A673 (cell line): ENCODE results near the gene SLC15A3. TPM values are rescaled to one million over a fixed set of nuclear protein-coding genes. Genes with fewer than 3 reads are reported as not detected.

Experiments
- BruUV-seq: library from RNA; stranded (reverse); fragments of 400-500 nt; replicated peaks from 2 replicates; lab custom pipeline; 2021; lab: Mats Ljungman, UMichigan
- CTCF ChIA-PET: fragments of 300-600 bp; sonication (Branson Sonifier 250); formaldehyde crosslinking; loops from one replicate; lab custom pipeline; 2022; ENCODE audit warnings: antibody characterized with exemption; lab: Charles Lee
- POLR2A ChIA-PET: fragments of 300-600 bp; sonication (Branson Sonifier 250); formaldehyde crosslinking; loops from one replicate; lab custom pipeline; 2022; ENCODE audit warnings: antibody characterized with exemption; ENCODE audit not compliant: low non-redundant PET; lab: Charles Lee
- DNase-seq: peaks from one replicate; pipeline ENCODE4 v3.0.0-alpha.2; 2015; ENCODE audit warnings: low spot score
- H3K27ac ChIP-seq: fragments of 200-600 bp; sonication (generic); 2 replicates; pipeline ENCODE4 v1.5.1; 2016; ENCODE audit warnings: mixed run types, low read depth, mild to moderate bottlenecking, mixed read lengths, antibody characterized with exemption, low read length; ENCODE audit not compliant: poor library complexity, severe bottlenecking
- H3K27me3 ChIP-seq: fragments of 200-600 bp; sonication (generic); replicated peaks from 2 replicates; pipeline ENCODE4 v1.6.1; 2017; ENCODE audit warnings: mixed run types, low read depth, mild to moderate bottlenecking, mixed read lengths, antibody characterized with exemption, low read length; ENCODE audit not compliant: insufficient read depth, poor library complexity
- H3K36me3 ChIP-seq: fragments of 200-600 bp; sonication (generic); 2 replicates; pipeline ENCODE4 v1.6.1; 2016; ENCODE audit warnings: mixed run types, mild to moderate bottlenecking, mixed read lengths, antibody characterized with exemption, low read length; ENCODE audit not compliant: insufficient read depth, poor library complexity, severe bottlenecking
- H3K4me1 ChIP-seq: fragments of 200-600 bp; sonication (generic); 2 replicates; pipeline ENCODE4 v1.6.1; 2017; ENCODE audit warnings: mixed run types, mild to moderate bottlenecking, mixed read lengths, antibody characterized with exemption, low read length; ENCODE audit not compliant: insufficient read depth, poor library complexity, severe bottlenecking
- H3K4me3 ChIP-seq: fragments of 200-600 bp; sonication (generic); 2 replicates; pipeline ENCODE4 v1.5.1; 2016; ENCODE audit warnings: low read depth, mixed run types, mild to moderate bottlenecking, mixed read lengths, low read length; ENCODE audit not compliant: poor library complexity, severe bottlenecking
- H3K9me3 ChIP-seq: fragments of 200-600 bp; sonication (generic); 2 replicates; pipeline ENCODE4 v1.6.1; 2016; ENCODE audit warnings: mixed run types, low read depth, mild to moderate bottlenecking, mixed read lengths, antibody characterized with exemption, low read length; ENCODE audit not compliant: poor library complexity, severe bottlenecking
- CTCF ChIP-seq: fragments of 300-800, 200-600 bp; sonication (generic); conservative IDR thresholded peaks from 2 replicates; pipeline ENCODE4 v1.5.1; 2017; ENCODE audit warnings: low read depth, mild to moderate bottlenecking, antibody characterized with exemption, low read length, moderate library complexity, mixed read lengths
- EZH2 ChIP-seq: fragments of 200-600 bp; sonication (generic); IDR thresholded peaks from 2 replicates; pipeline ENCODE4 v1.6.1; 2017; ENCODE audit warnings: borderline replicate concordance, low read depth, mild to moderate bottlenecking, mixed read lengths, antibody characterized with exemption, low read length; ENCODE audit not compliant: poor library complexity, severe bottlenecking
- intact Hi-C: fragments of 100-400 bp; cut with micrococcal nuclease; formaldehyde crosslinking; loops from one replicate; pipeline ENCODE4 v1.10.0; 2022; ENCODE audit not compliant: unreplicated experiment
- total RNA-seq: library from RNA; stranded (reverse); gene quantifications from 2 replicates; pipeline ENCODE4 v1.2.3, GENCODE V29; 2021

The SLC15A3 gene
- total RNA-seq, 1 experiment from 2014 or later: not detected

GRCh38 chr11:60934124-60934789 lies 17.7 kb downstream of the SLC15A3 start:
- no peaks in the 10 kb centered on the region for H3K27me3 ChIP-seq
- peaks cover 21% of the 10 kb centered on the region for H3K36me3 ChIP-seq
- no peaks in the 10 kb centered on the region for H3K9me3 ChIP-seq
- BruUV-seq: no TSS peak
- CTCF ChIA-PET: no interaction called here
- H3K4me3 ChIP-seq: no peak overlapping the region
- H3K27ac ChIP-seq: no peak overlapping the region
- H3K4me1 ChIP-seq: no peaks in the 10 kb centered on the region
- intact Hi-C loops: no loop called here
- TF ChIP-seq CTCF (no peak), EZH2 (no peak)
- no peak for DNase-seq
- POLR2A ChIA-PET: no interaction called here

GRCh38 chr11:60933416-60934123 lies 18.4 kb downstream of the SLC15A3 start:
- H3K4me3 ChIP-seq: no peak overlapping the region
- H3K27me3 ChIP-seq: no peaks in the 10 kb centered on the region
- DNase-seq: no peak
- ChIA-PET POLR2A (no interaction called here), CTCF (no interaction called here)
- H3K9me3 ChIP-seq: no peaks in the 10 kb centered on the region
- no peaks in the 10 kb centered on the region for H3K4me1 ChIP-seq
- no TSS peak for BruUV-seq
- no peak for TF ChIP-seq CTCF
- no peak for TF ChIP-seq EZH2
- intact Hi-C loops: no loop called here
- H3K36me3 ChIP-seq: peaks cover 25% of the 10 kb centered on the region
- H3K27ac ChIP-seq: no peak overlapping the region

GRCh38 chr11:60932605-60933356 lies 19.2 kb downstream of the SLC15A3 start:
- ChIA-PET POLR2A (no interaction called here), CTCF (no interaction called here)
- intact Hi-C loops: no loop called here
- H3K27me3 ChIP-seq: no peaks in the 10 kb centered on the region
- BruUV-seq: no TSS peak
- no peaks in the 10 kb centered on the region for H3K9me3 ChIP-seq
- no peak overlapping the region for H3K27ac ChIP-seq
- DNase-seq: no peak
- H3K4me3 ChIP-seq: no peak overlapping the region
- H3K4me1 ChIP-seq: no peaks in the 10 kb centered on the region
- peaks cover 27% of the 10 kb centered on the region for H3K36me3 ChIP-seq
- no peak for TF ChIP-seq EZH2
- no peak for TF ChIP-seq CTCF
